GM04504 (cell line): ENCODE results near the gene DSP.

ENCODE experiments used
- DNase-seq: peaks from one replicate; pipeline ENCODE4 v3.0.0-alpha.2; 2012; ENCODE audit warnings: low read depth

DSP gene

GRCh38 chr6:7535498-7535897 lies 6.0 kb upstream of the DSP start:
- DNase-seq: peak; percentile 22

- no peak for DNase-seq
Measured at GRCh38 chr6:7537565-7538174, 3.8 kb upstream of the DSP start.

- no peak for DNase-seq
Measured at GRCh38 chr6:7538484-7538883, 3.0 kb upstream of the DSP start.

- no peak for DNase-seq
Measured at GRCh38 chr6:7540595-7540994, 876 bp upstream of the DSP start.

DNA sequence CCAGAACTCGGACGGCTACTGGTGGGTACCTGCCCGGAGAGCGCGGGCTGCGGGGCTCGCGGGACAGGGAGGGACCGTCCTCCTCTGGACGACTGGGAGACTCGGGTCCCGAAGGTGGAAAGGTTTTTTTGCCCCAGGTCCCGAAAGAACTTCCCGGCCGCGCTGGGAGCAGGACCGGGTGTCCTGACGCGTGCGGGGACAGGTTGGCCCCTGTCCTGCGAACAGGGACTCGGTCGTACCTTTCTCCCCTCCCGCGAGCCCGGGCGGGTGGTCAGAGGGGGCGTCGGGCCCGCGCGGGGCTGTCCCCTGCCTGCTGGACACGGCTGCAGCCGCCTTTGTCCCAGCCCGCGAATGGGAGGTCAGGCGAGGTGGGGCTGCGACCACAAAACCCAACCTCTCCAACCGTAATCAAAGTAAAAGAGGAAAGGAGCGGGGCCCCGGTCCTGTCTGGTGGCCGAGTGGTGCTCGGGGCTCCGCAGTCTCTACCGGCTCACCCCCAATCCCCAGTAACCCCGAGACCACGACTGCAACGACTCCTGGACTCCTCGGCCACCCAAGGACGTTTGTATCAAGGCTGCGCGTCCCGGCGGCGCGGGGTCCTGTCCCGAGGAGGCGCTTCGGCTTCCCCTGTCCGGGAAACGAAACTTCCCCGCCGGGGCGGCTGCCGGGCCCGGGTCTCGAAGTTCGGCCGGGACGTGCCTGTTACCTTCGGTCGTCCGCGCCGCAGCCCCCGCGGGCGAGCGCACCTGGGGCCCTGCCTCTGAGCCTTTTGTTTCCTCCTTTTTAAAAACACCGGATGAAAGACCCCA lies 798 bp downstream of the DSP start:
- DNase-seq: peak; percentile 10

DNA sequence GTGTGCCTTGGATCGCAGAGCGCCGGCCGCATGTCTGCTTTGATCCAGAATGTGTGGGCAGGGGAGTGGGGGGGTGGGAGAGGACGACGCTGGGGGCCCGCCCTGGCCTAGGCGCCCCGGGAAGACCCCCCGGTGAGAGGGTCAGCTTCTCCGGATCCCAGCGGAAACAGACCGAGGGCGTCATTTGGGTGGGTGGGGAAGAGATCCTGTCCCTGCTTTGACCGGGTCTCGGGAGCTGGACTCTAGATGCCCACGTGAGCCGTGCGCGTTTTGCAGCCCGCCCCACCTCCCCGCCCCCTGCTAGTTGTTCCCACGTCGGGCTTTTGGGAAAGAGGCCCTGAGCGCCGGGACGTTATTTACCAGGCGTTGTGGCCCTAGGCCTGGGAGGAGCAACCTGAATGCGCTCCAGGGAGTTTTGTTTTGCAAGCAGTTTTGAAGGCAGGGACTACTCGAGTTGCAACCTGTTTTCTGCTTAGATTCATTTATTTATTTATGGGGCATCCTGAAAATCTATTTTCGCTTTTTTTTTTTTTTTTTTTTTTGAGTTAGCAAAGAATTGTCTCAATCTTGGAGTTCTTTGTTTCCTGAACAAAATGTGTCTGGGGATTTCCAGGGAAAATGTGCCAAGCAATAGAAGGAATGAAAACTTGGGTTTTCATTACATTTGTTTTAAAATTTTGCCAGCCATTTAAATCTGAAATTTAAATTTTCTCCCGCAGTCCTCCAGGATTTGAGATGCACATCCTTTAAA lies 1.6 kb downstream of the DSP start:
- no peak for DNase-seq

GRCh38 chr6:7543789-7544424 lies 2.4 kb downstream of the DSP start:
- DNase-seq: no peak

DNA sequence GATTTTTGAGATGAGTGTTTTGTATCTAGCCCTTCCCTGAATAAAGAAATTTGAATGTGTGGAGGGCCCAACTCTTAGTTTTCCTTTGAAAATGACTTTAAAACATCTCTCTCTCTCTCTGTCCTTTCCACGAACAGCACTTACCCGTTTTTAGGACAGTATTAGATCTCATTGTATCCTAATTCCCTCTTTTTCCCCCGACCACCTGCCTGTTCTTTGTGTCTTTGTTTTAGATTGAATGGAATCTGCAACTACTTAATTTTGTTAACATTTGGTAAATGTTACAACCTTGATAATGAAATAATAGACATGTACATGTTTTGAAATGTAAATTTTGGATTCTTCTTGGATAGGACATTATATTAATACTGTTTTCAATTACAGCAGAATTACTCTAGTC lies 3.1 kb downstream of the DSP start:
- no peak for DNase-seq

GRCh38 chr6:7545316-7546019 lies 4.0 kb downstream of the DSP start:
- no peak for DNase-seq

DNA sequence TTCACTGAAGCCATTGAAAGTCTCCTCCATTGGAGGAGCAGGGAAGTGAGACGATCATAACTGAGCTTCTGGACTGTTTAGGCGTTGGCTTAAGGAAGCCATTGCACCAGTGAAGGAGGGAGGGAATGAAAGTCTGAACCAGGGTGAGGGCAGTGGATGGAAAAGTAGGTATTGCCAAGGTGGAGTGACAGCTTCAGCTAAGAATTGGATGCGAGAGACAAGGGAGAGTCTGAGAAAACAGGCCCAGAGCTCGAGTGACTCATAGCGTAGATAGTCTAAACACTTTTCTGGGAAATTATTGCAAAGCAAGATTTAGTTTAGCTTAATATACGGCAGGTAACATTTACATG lies 4.5 kb downstream of the DSP start:
- no peak for DNase-seq

- DNase-seq: no peak
Measured at GRCh38 chr6:7546383-7546782, 4.9 kb downstream of the DSP start.

GRCh38 chr6:7546896-7547295 lies 5.4 kb downstream of the DSP start:
- DNase-seq: no peak

DNA sequence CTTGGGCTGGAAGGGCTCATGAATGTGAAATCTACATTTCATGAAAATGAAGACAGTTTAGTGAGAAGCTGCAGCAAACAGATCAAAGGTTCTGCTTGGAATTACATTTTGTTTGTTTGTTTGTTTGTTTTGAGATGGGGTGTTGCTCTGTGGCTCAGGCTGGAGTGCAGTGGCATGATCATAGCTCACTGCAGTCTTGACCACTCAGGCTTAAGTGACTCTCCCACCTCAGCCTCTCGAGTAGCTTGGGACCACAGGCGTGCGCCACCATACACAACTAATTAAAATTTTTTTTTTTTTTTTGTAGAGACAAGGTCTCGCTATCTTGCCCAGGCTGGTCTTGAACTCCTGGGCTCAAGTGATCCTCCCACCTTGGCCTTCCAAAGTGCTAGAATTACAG lies 5.8 kb downstream of the DSP start:
- DNase-seq: no peak

DNA sequence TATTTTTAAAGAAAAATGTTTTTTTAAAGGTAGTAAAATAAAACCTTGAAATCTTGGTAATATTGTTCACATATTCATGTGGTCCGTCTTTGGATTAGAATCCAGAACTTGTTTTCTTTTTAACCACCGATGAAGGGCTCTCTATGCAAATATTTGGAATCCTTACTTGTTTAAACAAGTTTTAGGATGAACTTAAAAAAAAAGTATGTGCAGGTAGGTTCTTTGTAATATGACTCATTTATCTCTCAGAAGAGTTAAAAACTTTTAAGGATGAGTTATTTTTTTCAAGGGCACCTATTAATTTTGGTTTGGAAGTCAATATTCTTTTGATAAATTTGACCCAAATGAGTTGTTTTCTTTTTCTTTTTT lies 8.9 kb downstream of the DSP start:
- no peak for DNase-seq

GRCh38 chr6:7554533-7555275 lies 13.2 kb downstream of the DSP start:
- DNase-seq: no peak

DNA sequence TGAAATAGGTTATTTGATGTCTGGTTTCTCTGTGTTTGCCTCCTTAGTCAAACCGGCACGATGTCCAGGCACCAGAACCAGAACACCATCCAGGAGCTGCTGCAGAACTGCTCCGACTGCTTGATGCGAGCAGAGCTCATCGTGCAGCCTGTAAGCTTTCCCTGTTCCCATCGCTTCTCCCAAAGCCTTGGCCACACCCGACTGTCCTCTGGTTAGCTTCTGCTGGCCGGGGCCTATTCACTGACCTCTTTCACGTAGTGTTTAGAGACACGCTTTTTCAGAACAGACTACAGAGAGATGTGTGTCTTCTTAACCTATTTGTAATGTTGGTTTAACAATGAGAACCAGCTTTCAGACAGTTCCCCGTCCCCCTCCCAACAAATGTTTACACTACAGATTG lies 14.2 kb downstream of the DSP start:
- DNase-seq: no peak

- no peak for DNase-seq
Measured at GRCh38 chr6:7556394-7557106, 15.1 kb downstream of the DSP start.

GRCh38 chr6:7557652-7558051 lies 16.2 kb downstream of the DSP start:
- DNase-seq: no peak

GRCh38 chr6:7558781-7559180 lies 17.3 kb downstream of the DSP start:
- DNase-seq: no peak

GRCh38 chr6:7559196-7559595 lies 17.7 kb downstream of the DSP start:
- DNase-seq: no peak
